T-helper 22 cell (primary cell): Measurements from ENCODE around the gene SERPINF2.
"Not testable (repeated sequence)": the region's sequence is repeated elsewhere in the genome, so short reads cannot be mapped to it uniquely, and the experiment has no call there.

Experiments used
- DNase-seq: peaks from one replicate; pipeline ENCODE4 v3.0.0-alpha.2; 2020; ENCODE audit warnings: low read depth

The SERPINF2 gene

GRCh38 chr17:1742371-1743087 is at the start of gene SERPINF2:
Gene SERPINF2, plus strand, starts transcription at chr17:1742871. Its CDS starts 2,125 bp downstream, at chr17:1744996.
- DNase-seq = no peak

GRCh38 chr17:1693339-1693738 is 49.3 kb upstream of the SERPINF2 start:
- DNase-seq = no peak

GRCh38 chr17:1695365-1695764 is 47.3 kb upstream of the SERPINF2 start:
- no peak for DNase-seq

GRCh38 chr17:1697681-1698080 is 45.0 kb upstream of the SERPINF2 start:
- DNase-seq = no peak

- not testable (repeated sequence) for DNase-seq
Measured at GRCh38 chr17:1699891-1700290, 42.8 kb upstream of the SERPINF2 start.

GRCh38 chr17:1703063-1703462 is 39.6 kb upstream of the SERPINF2 start:
- DNase-seq = no peak

- no peak for DNase-seq
Measured at GRCh38 chr17:1705004-1705403, 37.7 kb upstream of the SERPINF2 start.

GRCh38 chr17:1707107-1707506 is 35.6 kb upstream of the SERPINF2 start:
- DNase-seq = peak; percentile 22

- DNase-seq = not testable (repeated sequence)
Measured at GRCh38 chr17:1708791-1709346, 33.8 kb upstream of the SERPINF2 start.

GRCh38 chr17:1709403-1709951 is 33.2 kb upstream of the SERPINF2 start:
- DNase-seq = no peak

GRCh38 chr17:1709971-1710806 is 32.5 kb upstream of the SERPINF2 start, which contains the start of gene TLCD2:
Gene TLCD2, minus strand, starts transcription at chr17:1710377. Its CDS starts 135 bp downstream, at chr17:1710242.
- DNase-seq = no peak

GRCh38 chr17:1710807-1711553 is 31.7 kb upstream of the SERPINF2 start:
- no peak for DNase-seq

GRCh38 chr17:1711804-1712203 is 30.9 kb upstream of the SERPINF2 start:
- DNase-seq = no peak

GRCh38 chr17:1712271-1712670 is 30.4 kb upstream of the SERPINF2 start:
- DNase-seq = no peak

GRCh38 chr17:1713160-1713877 is 29.4 kb upstream of the SERPINF2 start:
- no peak for DNase-seq

- DNase-seq = no peak
Measured at GRCh38 chr17:1713878-1714426, 28.7 kb upstream of the SERPINF2 start.

GRCh38 chr17:1714427-1714979 is 28.2 kb upstream of the SERPINF2 start:
- no peak for DNase-seq

- peak; percentile 24 for DNase-seq
Measured at GRCh38 chr17:1714980-1715802, 27.5 kb upstream of the SERPINF2 start.

- DNase-seq = no peak
Measured at GRCh38 chr17:1715803-1716075, 26.9 kb upstream of the SERPINF2 start.
